Measurements from ENCODE around the gene CADM3.

CADM3 gene

GRCh38 chr1:159175571-159175970 lies 4.2 kb downstream of the CADM3 start:
- DNase-seq = no peak

- no peak for DNase-seq
Observed at GRCh38 chr1:159177272-159177907, 6.0 kb downstream of the CADM3 start.

- DNase-seq = no peak
Observed at GRCh38 chr1:159179906-159180305, 8.5 kb downstream of the CADM3 start.

GRCh38 chr1:159180516-159180915 lies 9.1 kb downstream of the CADM3 start:
- DNase-seq = no peak

- no peak for DNase-seq
Observed at GRCh38 chr1:159181328-159182024, 10.1 kb downstream of the CADM3 start.

- DNase-seq = no peak
Observed at GRCh38 chr1:159184201-159184600, 12.8 kb downstream of the CADM3 start.

GRCh38 chr1:159185121-159185520 lies 13.7 kb downstream of the CADM3 start:
- no peak for DNase-seq

- no peak for DNase-seq
Observed at GRCh38 chr1:159187033-159187432, 15.6 kb downstream of the CADM3 start.

GRCh38 chr1:159187647-159188374 lies 16.4 kb downstream of the CADM3 start:
- DNase-seq = no peak

- no peak for DNase-seq
Observed at GRCh38 chr1:159188375-159188788, 17.0 kb downstream of the CADM3 start.

- DNase-seq = no peak
Observed at GRCh38 chr1:159190441-159190840, 19.0 kb downstream of the CADM3 start.

- no peak for DNase-seq
Observed at GRCh38 chr1:159196543-159196942, 25.1 kb downstream of the CADM3 start.

- peak; percentile 46 for DNase-seq
Observed at GRCh38 chr1:159197561-159198557, 26.4 kb downstream of the CADM3 start.

- no peak for DNase-seq
Observed at GRCh38 chr1:159199901-159200300, 28.5 kb downstream of the CADM3 start.

GRCh38 chr1:159200769-159201168 lies 29.4 kb downstream of the CADM3 start:
- no peak for DNase-seq

GRCh38 chr1:159201642-159202041 lies 30.2 kb downstream of the CADM3 start:
- no peak for DNase-seq

- no peak for DNase-seq
Observed at GRCh38 chr1:159203610-159204009, 32.2 kb downstream of the CADM3 start.

GRCh38 chr1:159204161-159205141 lies 33.0 kb downstream of the CADM3 start, which contains the start of gene ACKR1:
ACKR1 (plus strand) TSS chr1:159204875; CDS start chr1:159204960, 85 bp downstream.
- DNase-seq = no peak

GRCh38 chr1:159205225-159205624 lies 33.8 kb downstream of the CADM3 start:
- no peak for DNase-seq

GRCh38 chr1:159206110-159206509 lies 34.7 kb downstream of the CADM3 start:
- no peak for DNase-seq

GRCh38 chr1:159207080-159207479 lies 35.7 kb downstream of the CADM3 start:
- no peak for DNase-seq
